GM12892 (cell line): ENCODE measurements around the gene TEX9.

Source experiments
- POLR2A ChIP-seq: IDR thresholded peaks from 2 replicates; pipeline ENCODE4 v1.6.1; 2011; ENCODE audit warnings: low read depth, low read length, control low read depth
- POLR2AphosphoS5 ChIP-seq: IDR thresholded peaks from 2 replicates; pipeline ENCODE4 v1.6.1; 2011; ENCODE audit warnings: low read depth, low read length, control low read depth

- TF ChIP-seq POLR2A, result no peak
- TF ChIP-seq POLR2AphosphoS5, result no peak
These were observed 102.4 kb downstream of the TEX9 start for GRCh38 chr15:56467616-56468015.
